Spinal cord (tissue), 10 donors: ENCODE results near the gene HTR4. TPM values are rescaled to one million over a fixed set of nuclear protein-coding genes. Genes with fewer than 3 reads are reported as not detected.

Experiments
- DNase-seq, 6 donors: peaks; one replicate each; pipeline versions ENCODE4 v3.0.0 to v3.0.0-alpha.2; 2013 to 2015; ENCODE audit warnings: low spot score in 6 of 6, low read depth in 4 of 6
- H3K27ac ChIP-seq: one replicate; pipeline ENCODE4 v1.5.1; 2013; ENCODE audit warnings: low read depth, low read length, control low read depth
- H3K27me3 ChIP-seq: one replicate; pipeline ENCODE4 v1.6.1; 2013; ENCODE audit warnings: low read length; ENCODE audit not compliant: control insufficient read depth, insufficient read depth
- H3K36me3 ChIP-seq: one replicate; pipeline ENCODE4 v1.6.1; 2013; ENCODE audit warnings: low read length; ENCODE audit not compliant: control insufficient read depth, insufficient read depth
- H3K4me1 ChIP-seq: one replicate; pipeline ENCODE4 v1.6.1; 2013; ENCODE audit warnings: low read length; ENCODE audit not compliant: control insufficient read depth, insufficient read depth
- H3K4me3 ChIP-seq: one replicate; pipeline ENCODE4 v1.5.1; 2013; ENCODE audit warnings: low read depth, low read length, control low read depth
- H3K9me3 ChIP-seq: one replicate; pipeline ENCODE4 v1.6.1; 2013; ENCODE audit warnings: low read length; ENCODE audit not compliant: control insufficient read depth, insufficient read depth
- WGBS: methylation state at CpG from one replicate; pipeline ENCODE4 v1.1.5; 2013; ENCODE audit warnings: missing lambda C conversion rate; ENCODE audit not compliant: insufficient coverage; 5-methylcytosine and 5-hydroxymethylcytosine counted together
- polyA plus RNA-seq, 2 donors: library from polyadenylated mRNA; unstranded; fragments of 120-200 nt; gene quantifications; one replicate each; pipeline ENCODE4 v1.2.1, GENCODE V29; 2013; ENCODE audit not compliant: insufficient read length in 2 of 2
- total RNA-seq, 2 donors: library from RNA; depleted of rRNA in 1 of 2; stranded (reverse); fragments of 120-200 nt in 1 of 2; fragments of >200 nt in 1 of 2; gene quantifications; one replicate each; pipeline versions ENCODE4 v1.2.3 to v1.2.4, GENCODE V29; 2013 to 2014
- donor health status: healthy.

Gene HTR4
- total and polyA plus RNA-seq, 4 donors: 0.94 to 6.6 (median 1.6) TPM

- no peaks in the 10 kb centered on the region for H3K4me1 ChIP-seq
- WGBS: 100% methylated on average over 2 of the region's 2 CpGs
- H3K9me3 ChIP-seq: no peaks in the 10 kb centered on the region
- H3K4me3 ChIP-seq: no peak overlapping the region
- H3K27ac ChIP-seq: no peak overlapping the region
- H3K27me3 ChIP-seq: no peaks in the 10 kb centered on the region
- no peak for DNase-seq
- no peaks in the 10 kb centered on the region for H3K36me3 ChIP-seq
These were observed 95.4 kb downstream of the HTR4 start for GRCh38 chr5:148558892-148559291.

GRCh38 chr5:148556835-148557234, 97.5 kb downstream of the HTR4 start:
- H3K4me3 ChIP-seq: no peak overlapping the region
- no peaks in the 10 kb centered on the region for H3K27me3 ChIP-seq
- no peaks in the 10 kb centered on the region for H3K4me1 ChIP-seq
- H3K36me3 ChIP-seq: no peaks in the 10 kb centered on the region
- H3K9me3 ChIP-seq: no peaks in the 10 kb centered on the region
- WGBS: 72% methylated on average over 2 of the region's 2 CpGs
- no peak overlapping the region for H3K27ac ChIP-seq
- DNase-seq: no peak

GRCh38 chr5:148554621-148555020, 99.7 kb downstream of the HTR4 start:
- H3K27ac ChIP-seq: no peak overlapping the region
- H3K36me3 ChIP-seq: no peaks in the 10 kb centered on the region
- no peak overlapping the region for H3K4me3 ChIP-seq
- no peak for DNase-seq
- H3K9me3 ChIP-seq: no peaks in the 10 kb centered on the region
- no CpG with 5 or more reads among the region's 2 CpGs for WGBS
- H3K27me3 ChIP-seq: no peaks in the 10 kb centered on the region
- H3K4me1 ChIP-seq: no peaks in the 10 kb centered on the region

GRCh38 chr5:148543727-148544126, 110.6 kb downstream of the HTR4 start:
- no peaks in the 10 kb centered on the region for H3K27me3 ChIP-seq
- H3K27ac ChIP-seq: no peak overlapping the region
- DNase-seq: no peak
- no peaks in the 10 kb centered on the region for H3K36me3 ChIP-seq
- no peaks in the 10 kb centered on the region for H3K9me3 ChIP-seq
- H3K4me1 ChIP-seq: no peaks in the 10 kb centered on the region
- WGBS: 78% methylated on average over 1 of the region's 2 CpGs
- H3K4me3 ChIP-seq: no peak overlapping the region

- Histone ChIP-seq H3K9me3 (no peaks in the 10 kb centered on the region), H3K27me3 (no peaks in the 10 kb centered on the region), H3K27ac (no peak overlapping the region), H3K4me1 (no peaks in the 10 kb centered on the region), H3K4me3 (no peak overlapping the region), H3K36me3 (no peaks in the 10 kb centered on the region)
- no peak for DNase-seq
- WGBS: no CpG with 5 or more reads among the region's 1 CpG
These were observed 111.5 kb downstream of the HTR4 start for GRCh38 chr5:148542812-148543211.

- H3K36me3 ChIP-seq: no peaks in the 10 kb centered on the region
These were observed 113.1 kb downstream of the HTR4 start for GRCh38 chr5:148541054-148541835.

GRCh38 chr5:148540647-148541046, 113.7 kb downstream of the HTR4 start:
- H3K36me3 ChIP-seq: no peaks in the 10 kb centered on the region
- H3K27ac ChIP-seq: no peak overlapping the region
- no peaks in the 10 kb centered on the region for H3K4me1 ChIP-seq
- H3K9me3 ChIP-seq: no peaks in the 10 kb centered on the region
- no peak overlapping the region for H3K4me3 ChIP-seq
- H3K27me3 ChIP-seq: no peaks in the 10 kb centered on the region
- DNase-seq: no peak
- no CpG with 5 or more reads among the region's 1 CpG for WGBS

More at GRCh38 chr5:148541054-148541835, 113.1 kb downstream of the HTR4 start:
- Histone ChIP-seq H3K27me3 (no peaks in the 10 kb centered on the region), H3K9me3 (no peaks in the 10 kb centered on the region), H3K4me3 (no peak overlapping the region), H3K4me1 (no peaks in the 10 kb centered on the region), H3K27ac (no peak overlapping the region)
- no peak for DNase-seq
- WGBS: 81% methylated on average over 3 of the region's 6 CpGs

GRCh38 chr5:148539851-148540250, 114.5 kb downstream of the HTR4 start:
- 98% methylated on average over 5 of the region's 6 CpGs for WGBS

GRCh38 chr5:148535190-148535589, 119.1 kb downstream of the HTR4 start:
- Histone ChIP-seq H3K4me3 (no peak overlapping the region), H3K36me3 (no peaks in the 10 kb centered on the region), H3K9me3 (no peaks in the 10 kb centered on the region), H3K27me3 (no peaks in the 10 kb centered on the region), H3K4me1 (no peaks in the 10 kb centered on the region), H3K27ac (no peak overlapping the region)
- no CpG with 5 or more reads among the region's 1 CpG for WGBS
- DNase-seq: no peak

More at GRCh38 chr5:148539851-148540250, 114.5 kb downstream of the HTR4 start:
- H3K4me3 ChIP-seq: no peak overlapping the region
- no peaks in the 10 kb centered on the region for H3K4me1 ChIP-seq
- no peaks in the 10 kb centered on the region for H3K36me3 ChIP-seq
- H3K9me3 ChIP-seq: no peaks in the 10 kb centered on the region
- H3K27me3 ChIP-seq: no peaks in the 10 kb centered on the region
- no peak for DNase-seq
- no peak overlapping the region for H3K27ac ChIP-seq

- WGBS: 90% methylated on average over 2 of the region's 5 CpGs
- H3K27ac ChIP-seq: no peak overlapping the region
- no peaks in the 10 kb centered on the region for H3K9me3 ChIP-seq
These were observed 121.2 kb downstream of the HTR4 start for GRCh38 chr5:148532969-148533670.

More at GRCh38 chr5:148532969-148533670, 121.2 kb downstream of the HTR4 start:
- no peak overlapping the region for H3K4me3 ChIP-seq
- H3K27me3 ChIP-seq: no peaks in the 10 kb centered on the region
- DNase-seq: no peak
- H3K4me1 ChIP-seq: no peaks in the 10 kb centered on the region
- H3K36me3 ChIP-seq: no peaks in the 10 kb centered on the region
